PFSK-1 (cell line): ENCODE results near the gene PPM1L.

Experiments
- REST ChIP-seq, 2 experiments: IDR thresholded peaks; 2 replicates each; pipeline versions ENCODE4 v1.6.1 to v1.8.0; 2011 to 2012; ENCODE audit warnings: low read depth in 2 of 2, low read length in 2 of 2, control low read depth in 1 of 2, inconsistent platforms in 1 of 2, mild to moderate bottlenecking in 1 of 2, moderate library complexity in 1 of 2; ENCODE audit not compliant: insufficient read depth in 1 of 2
- SIN3A ChIP-seq: IDR thresholded peaks from 2 replicates; pipeline ENCODE4 v1.6.1; 2012; ENCODE audit warnings: mild to moderate bottlenecking, low read length, moderate library complexity, borderline replicate concordance; ENCODE audit not compliant: insufficient read depth
- TAF1 ChIP-seq: IDR thresholded peaks from 2 replicates; pipeline ENCODE4 v1.6.1; 2012; ENCODE audit warnings: low read length, control low read depth, borderline replicate concordance; ENCODE audit not compliant: insufficient read depth

DNA sequence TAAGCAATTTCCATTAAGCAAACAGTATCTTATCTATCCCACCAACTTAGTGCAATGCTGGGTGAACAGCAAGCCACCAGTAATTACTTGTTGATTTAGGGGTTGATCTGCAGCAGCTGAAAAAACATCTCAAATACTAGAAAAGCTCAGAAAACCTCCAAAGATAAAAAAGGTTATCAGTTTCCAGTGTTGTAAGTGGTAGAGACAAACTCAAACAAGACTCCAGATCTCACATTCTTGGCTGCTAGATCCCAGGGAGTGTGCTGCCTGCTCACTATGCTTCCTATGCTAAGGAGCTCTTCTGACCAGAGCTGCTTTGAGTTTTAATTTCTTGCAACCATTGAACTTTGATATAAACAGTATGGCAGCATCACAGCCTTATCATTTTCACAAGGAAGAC lies 337.9 kb downstream of the PPM1L start:
- TF ChIP-seq TAF1 (no peak), REST (IDR thresholded peaks at IDR 0.05; ENCODE audit: insufficient read depth in 1 of 2, low read depth in 2 of 2, low read length in 2 of 2) (no peak), SIN3A (no peak)
